Renal cortex interstitium (tissue), 11 donors: ENCODE data around the gene C1GALT1C1L. TPM values are rescaled to one million over a fixed set of nuclear protein-coding genes. Genes with fewer than 3 reads are reported as not detected.
"Not testable (repeated sequence)": the region's sequence is repeated elsewhere in the genome, so short reads cannot be mapped to it uniquely, and the experiment has no call there.

ENCODE experiments used
- DNase-seq, 11 donors: peaks; one replicate each; pipeline ENCODE4 v3.0.0-alpha.2; 2013; ENCODE audit warnings: low read depth in 9 of 11, low spot score in 4 of 11; ENCODE audit errors: extremely low read depth in 1 of 11
- polyA plus RNA-seq, 3 donors: library from polyadenylated mRNA; unstranded; fragments of 120-200 nt; gene quantifications; one replicate each; pipeline ENCODE4 v1.2.1, GENCODE V29; 2013; ENCODE audit not compliant: insufficient read length in 3 of 3

C1GALT1C1L gene
- polyA plus RNA-seq, 3 donors = 3.0 to 5.0 (median 4.0) TPM

- DNase-seq = no peak
Observed at GRCh38 chr2:43689999-43690398, 13.8 kb upstream of the C1GALT1C1L start.

- no peak for DNase-seq
Observed at GRCh38 chr2:43685357-43685756, 9.1 kb upstream of the C1GALT1C1L start.

- DNase-seq = not testable (repeated sequence)
Observed at GRCh38 chr2:43677783-43678182, 1.6 kb upstream of the C1GALT1C1L start.

GRCh38 chr2:43675646-43676321, 445 bp downstream of the C1GALT1C1L start:
- no peak for DNase-seq

GRCh38 chr2:43657241-43657640, 19.0 kb downstream of the C1GALT1C1L start:
- DNase-seq = no peak

GRCh38 chr2:43653506-43653905, 22.7 kb downstream of the C1GALT1C1L start:
- no peak for DNase-seq

GRCh38 chr2:43648994-43649701, 27.1 kb downstream of the C1GALT1C1L start:
- no peak for DNase-seq

GRCh38 chr2:43643680-43644079, 32.5 kb downstream of the C1GALT1C1L start:
- DNase-seq = no peak

GRCh38 chr2:43642363-43642762, 33.9 kb downstream of the C1GALT1C1L start:
- no peak for DNase-seq

GRCh38 chr2:43637030-43637803, 39.0 kb downstream of the C1GALT1C1L start, which contains the start of gene PLEKHH2:
TSS of gene PLEKHH2 (plus strand) at chr2:43637260. CDS start at chr2:43644674, 7,414 bp downstream.
- peak; percentile 72 to 89 (median 87) for DNase-seq

- no peak for DNase-seq
Observed at GRCh38 chr2:43636621-43637020, 39.6 kb downstream of the C1GALT1C1L start.

GRCh38 chr2:43636153-43636552, 40.1 kb downstream of the C1GALT1C1L start:
- not testable (repeated sequence) for DNase-seq

- DNase-seq = peak in 7 of 11 donors; percentile 12 to 70 (median 50)
Observed at GRCh38 chr2:43634604-43635306, 41.5 kb downstream of the C1GALT1C1L start.

- DNase-seq = no peak
Observed at GRCh38 chr2:43631618-43632317, 44.5 kb downstream of the C1GALT1C1L start.

Other genes starting within 250 kb of the C1GALT1C1L start
- 10 to 100 TPM; 31.0 to 43.5 (median 34.5) TPM for gene THADA, start 80.4 kb downstream of the C1GALT1C1L start, polyA plus RNA-seq
- gene PLEKHH2, start 39.2 kb downstream of the C1GALT1C1L start, polyA plus RNA-seq = 10 to 100 TPM; 25.3 to 67.5 (median 35.1) TPM
- 10 to 100 TPM; 52.0 to 98.9 (median 81.2) TPM for gene DYNC2LI1, start 97.6 kb upstream of the C1GALT1C1L start, polyA plus RNA-seq
- gene ABCG5, start 162.4 kb upstream of the C1GALT1C1L start, polyA plus RNA-seq = under 1 TPM; 0.44 to 0.91 (median 0.55) TPM
- gene ABCG8, start 162.5 kb upstream of the C1GALT1C1L start, polyA plus RNA-seq = 1 to 10 TPM in 1 of 3 donors, under 1 TPM in 2; 0.75 to 1.2 (median 0.84) TPM